Bronchial smooth muscle cell (primary cell): Measurements from ENCODE around the gene CACNG7. TPM values are rescaled to one million over a fixed set of nuclear protein-coding genes. Genes with fewer than 3 reads are reported as not detected.

Source experiments
- total RNA-seq: library from RNA; depleted of rRNA; stranded (reverse); fragments of >200 nt; gene quantifications from 2 replicates; pipeline ENCODE4 v1.2.1, GENCODE V29; 2014

CACNG7 gene, protein sequence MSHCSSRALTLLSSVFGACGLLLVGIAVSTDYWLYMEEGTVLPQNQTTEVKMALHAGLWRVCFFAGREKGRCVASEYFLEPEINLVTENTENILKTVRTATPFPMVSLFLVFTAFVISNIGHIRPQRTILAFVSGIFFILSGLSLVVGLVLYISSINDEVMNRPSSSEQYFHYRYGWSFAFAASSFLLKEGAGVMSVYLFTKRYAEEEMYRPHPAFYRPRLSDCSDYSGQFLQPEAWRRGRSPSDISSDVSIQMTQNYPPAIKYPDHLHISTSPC
- 0.47 and 3.1 TPM in 2 replicates for total RNA-seq

GRCh38 chr19:53908935-53909415, at the start of gene CACNG7:
Gene CACNG7, plus strand, starts transcription at chr19:53909278. Its CDS starts 3,554 bp downstream, at chr19:53912832.

DNA sequence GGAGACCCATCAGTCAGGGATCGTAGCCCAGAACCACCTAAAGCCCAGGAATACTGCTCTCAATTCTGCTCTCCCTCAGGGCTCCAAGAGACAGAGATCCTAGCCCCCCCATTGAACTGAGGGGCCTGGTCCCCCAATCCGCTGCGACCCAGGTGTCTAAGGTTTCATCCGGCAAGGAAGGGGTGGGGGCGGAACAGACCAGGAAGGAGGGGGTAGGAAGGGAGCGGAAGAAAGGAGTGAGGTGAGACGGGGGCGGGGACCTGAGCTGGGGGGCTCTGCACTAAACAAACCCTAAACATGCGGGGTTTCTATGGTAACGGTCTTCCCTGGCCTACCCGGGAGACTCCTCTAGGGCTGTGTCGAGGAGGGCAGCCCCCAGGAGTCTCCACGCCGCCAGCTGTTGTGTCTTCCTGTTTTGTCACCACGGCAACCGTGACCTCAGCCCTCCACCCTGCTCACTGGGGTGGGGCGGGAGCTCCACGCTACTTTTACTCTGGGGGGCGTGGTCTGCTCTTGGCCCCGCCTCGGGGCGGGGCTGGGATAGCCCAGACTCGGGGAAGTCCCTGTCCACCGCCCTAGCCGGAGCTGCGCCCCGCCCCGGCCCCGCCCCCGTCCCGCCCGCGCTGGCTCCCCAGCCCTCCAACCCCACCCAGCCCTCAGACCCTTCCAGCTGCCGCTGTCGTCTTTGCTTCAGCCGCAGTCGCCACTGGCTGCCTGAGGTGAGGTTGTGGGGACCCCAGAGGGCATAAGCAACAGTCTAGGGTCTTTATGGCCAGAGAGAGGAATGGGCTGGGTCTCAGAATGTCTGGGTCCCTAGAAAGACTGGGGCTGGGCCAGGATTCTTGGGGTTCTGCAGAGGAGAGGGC, 41.6 kb upstream of the CACNG7 start, which contains the start of gene MYADM:
TSS of gene MYADM (plus strand) at position 659 of the 866 bp plus-strand sequence. CDS start 5,647 bp downstream, outside the sequence.

GRCh38 chr19:53881482-53882390, 27.3 kb upstream of the CACNG7 start, which contains the start of gene PRKCG:
Gene PRKCG, plus strand, starts transcription at chr19:53882197. Its CDS starts 298 bp downstream, at chr19:53882495.

GRCh38 chr19:53962887-53963431, 53.9 kb downstream of the CACNG7 start, which contains the start of gene CACNG8:
Gene CACNG8, plus strand, starts transcription at chr19:53962937.

GRCh38 chr19:53991224-53992113, 82.4 kb downstream of the CACNG7 start, which contains the start of gene CACNG6:
Gene CACNG6, plus strand, starts transcription at chr19:53991637. Its CDS starts 1,241 bp downstream, at chr19:53992878.

Other genes with a start within 250 kb of the CACNG7 start
- gene NLRP12, start 85.0 kb upstream of the CACNG7 start, total RNA-seq, result not detected in 2 replicates
- gene MYADM, start 41.4 kb upstream of the CACNG7 start, total RNA-seq, result 3.3 and 5.2 TPM in 2 replicates
- gene PRKCG, start 27.1 kb upstream of the CACNG7 start, total RNA-seq, result 0.17 TPM in 1 of 2 replicates, not detected in the other
- 0.47 and 1.5 TPM in 2 replicates for gene CACNG8, start 53.7 kb downstream of the CACNG7 start, total RNA-seq
- 0.34 and 0.47 TPM in 2 replicates for gene CACNG6, start 82.4 kb downstream of the CACNG7 start, total RNA-seq
- gene VSTM1, start 154.6 kb downstream of the CACNG7 start, total RNA-seq, result not detected in 2 replicates
- not detected in 2 replicates for gene TARM1, start 172.1 kb downstream of the CACNG7 start, total RNA-seq
- under 0.01 TPM in 1 of 2 replicates, not detected in the other for gene OSCAR, start 191.5 kb downstream of the CACNG7 start, total RNA-seq
- gene NDUFA3, start 193.6 kb downstream of the CACNG7 start, total RNA-seq, result 15.8 and 21.4 TPM in 2 replicates
- gene TFPT, start 206.4 kb downstream of the CACNG7 start, total RNA-seq, result 16.7 and 21.9 TPM in 2 replicates
- gene PRPF31, start 206.5 kb downstream of the CACNG7 start, total RNA-seq, result 57.2 and 61.6 TPM in 2 replicates
- 6.9 and 10.6 TPM in 2 replicates for gene CNOT3, start 228.5 kb downstream of the CACNG7 start, total RNA-seq